K562 (cell line): ENCODE measurements around the gene HPD. TPM values are rescaled to one million over a fixed set of nuclear protein-coding genes. Genes with fewer than 3 reads are reported as not detected.

Experiments used
- BDP1 ChIP-seq: IDR thresholded peaks from 3 replicates; pipeline ENCODE4 v1.6.1; 2011; ENCODE audit not compliant: insufficient read length, insufficient read depth
- CBX5 ChIP-seq: IDR thresholded peaks from 2 replicates; pipeline ENCODE4 v1.6.1; 2014; ENCODE audit warnings: low read depth, borderline replicate concordance
- CCAR2 ChIP-seq: fragments of 200-400 bp; formaldehyde crosslinking; IDR thresholded peaks from 2 replicates; pipeline ENCODE4 v1.6.1; 2017; ENCODE audit warnings: mild to moderate bottlenecking, low read depth, low read length
- CHCHD3 ChIP-seq: fragments of 250-450 bp; sonication (Bioruptor Pico); IDR thresholded peaks from 2 replicates; pipeline ENCODE4 v2.1.2; 2022; ENCODE audit warnings: mild to moderate bottlenecking
- E2F5 ChIP-seq: sonication (generic); formaldehyde crosslinking; IDR thresholded peaks from 2 replicates; pipeline ENCODE4 v1.8.0; 2022; ENCODE audit warnings: mild to moderate bottlenecking, missing genetic modification reagents
- ELF1 ChIP-seq: fragments of 200-800 bp; sonication (Bioruptor generic); IDR thresholded peaks from 2 replicates; pipeline ENCODE4 v1.6.1; 2016; ENCODE audit warnings: missing genetic modification characterization, missing compliant biosample characterization
- MAX ChIP-seq: sonication (generic); formaldehyde crosslinking; IDR thresholded peaks from 2 replicates; pipeline ENCODE4 v1.9.0; 2022; ENCODE audit warnings: mild to moderate bottlenecking, missing genetic modification reagents
- MBD1 ChIP-seq: fragments of 250-450 bp; sonication (Bioruptor Pico); IDR thresholded peaks from 2 replicates; pipeline ENCODE4 v1.8.0; 2022; ENCODE audit warnings: inconsistent platforms
- POLR2A ChIP-seq: fragments of 450-650 bp; conservative IDR thresholded peaks from 2 replicates; pipeline ENCODE4 v1.6.1; 2016
- PURB ChIP-seq: sonication (generic); formaldehyde crosslinking; IDR thresholded peaks from 2 replicates; pipeline ENCODE4 v1.9.0; 2021; ENCODE audit warnings: low read depth, mild to moderate bottlenecking, missing genetic modification reagents
- SAP30 ChIP-seq: fragments of 200-600 bp; sonication (generic); IDR thresholded peaks from 2 replicates; pipeline ENCODE4 v1.6.1; 2012; ENCODE audit warnings: borderline replicate concordance, low read depth, mild to moderate bottlenecking, moderate library complexity, low read length, control low read depth, inconsistent platforms; ENCODE audit not compliant: insufficient read depth, poor library complexity, severe bottlenecking
- SIX5 ChIP-seq, 2 experiments: IDR thresholded peaks; 2 replicates each; pipeline ENCODE4 v1.6.1; 2011; ENCODE audit warnings: low read length in 2 of 2, borderline replicate concordance in 1 of 2, low read depth in 1 of 2, mild to moderate bottlenecking in 1 of 2, moderate library complexity in 1 of 2; ENCODE audit not compliant: insufficient read depth in 1 of 2
- SNIP1 ChIP-seq: fragments of 450-650 bp; IDR thresholded peaks from 2 replicates; pipeline ENCODE4 v1.7.1; 2017; ENCODE audit warnings: low read depth, mild to moderate bottlenecking
- TCF7L2 ChIP-seq: fragments of 150-350 bp; IDR thresholded peaks from 2 replicates; pipeline ENCODE4 v1.6.1; 2016; ENCODE audit warnings: low read depth, mild to moderate bottlenecking, low read length, moderate library complexity
- ZBTB8A ChIP-seq: fragments of 450-650 bp; IDR thresholded peaks from 2 replicates; pipeline ENCODE4 v1.6.1; 2018; ENCODE audit warnings: mild to moderate bottlenecking, moderate library complexity; ENCODE audit not compliant: partially characterized antibody
- ZKSCAN8 ChIP-seq: fragments of 200-800 bp; sonication (Bioruptor generic); IDR thresholded peaks from 2 replicates; pipeline ENCODE4 v1.6.1; 2016; ENCODE audit warnings: missing genetic modification characterization, missing compliant biosample characterization
- ZNF592 ChIP-seq: fragments of 450-650 bp; IDR thresholded peaks from 2 replicates; pipeline ENCODE4 v1.6.1; 2017; ENCODE audit warnings: antibody characterized with exemption, mild to moderate bottlenecking
- ZNF639 ChIP-seq, 2 experiments: fragments of 200-800 bp in 1 of 2; sonication (Bioruptor generic) in 1 of 2; sonication (generic) in 1 of 2; formaldehyde crosslinking in 1 of 2; IDR thresholded peaks in 1 of 2; conservative IDR thresholded peaks in 1 of 2; 2 replicates each; pipeline versions ENCODE4 v1.5.0 to v1.6.1; 2016 to 2020; ENCODE audit warnings: missing compliant biosample characterization in 1 of 2, missing genetic modification characterization in 1 of 2, missing genetic modification reagents in 1 of 2
- ZSCAN29 ChIP-seq: fragments of 450-650 bp; IDR thresholded peaks from 2 replicates; pipeline ENCODE4 v1.6.1; 2017
- polyA plus RNA-seq, 8 experiments: library from polyadenylated mRNA; depleted of rRNA in 4 of 8; stranded (reverse) in 5 of 8; unstranded in 3 of 8; fragments of >200 nt; fragmentation: Nextera tagmentation in 2 of 8; fragmentation: Illumina TruSeq in 1 of 8; extraction: Ambion mirVana in 2 of 8; extraction: Trizol in 1 of 8; gene quantifications; 2 replicates each; pipeline versions ENCODE4 v1.2.1 to v1.2.3, GENCODE V29; 2011 to 2014; ENCODE audit warnings: inconsistent platforms in 1 of 8, missing spikeins in 1 of 8
- total RNA-seq, 7 experiments: library from RNA; depleted of rRNA in 6 of 7; stranded (reverse); fragments of >200 nt in 6 of 7; fragmentation: Illumina TruSeq in 2 of 7; extraction: Trizol in 2 of 7; gene quantifications; 2 replicates each; pipeline versions ENCODE4 v1.2.1 to v1.2.3, GENCODE V29; 2011 to 2021; ENCODE audit warnings: low replicate concordance in 1 of 7

Gene HPD
- total and polyA plus RNA-seq, 9 of the 15 experiments (the other 6 are each of a cell fraction or from before 2014, with no cell fraction given) = 0.06 to 0.29 (median 0.07) TPM; not detected in 4

GRCh38 chr12:121811434-121812319 lies 47.0 kb downstream of the HPD start (continued):
- TF ChIP-seq ZNF592 = no peak
- TF ChIP-seq MAX (CRISPR knock-in tag) = peak; percentile 9; the same call in 1 of the 2 replicates
- TF ChIP-seq CBX5 = no peak
- no peak for TF ChIP-seq SIX5 (IDR thresholded peaks at IDR 0.05; ENCODE audit: borderline replicate concordance in 1 of 2, insufficient read depth in 1 of 2, low read depth in 1 of 2, low read length in 2 of 2)
- TF ChIP-seq ZSCAN29 = no peak
- no peak for TF ChIP-seq ZNF639 (CRISPR knock-in tag; conservative IDR thresholded peaks at IDR 0.05 in 1 of 2, IDR thresholded peaks at IDR 0.05 in 1 of 2)
- TF ChIP-seq ZBTB8A = no peak
- TF ChIP-seq POLR2A = no peak
- TF ChIP-seq SNIP1 = no peak
- no peak for TF ChIP-seq ZKSCAN8 (CRISPR knock-in tag)
- TF ChIP-seq ELF1 (tag) = no peak
- TF ChIP-seq PURB = no peak
- no peak for TF ChIP-seq E2F5 (CRISPR knock-in tag)
- TF ChIP-seq BDP1 = no peak
- TF ChIP-seq CHCHD3 (CRISPR knock-in tag) = no peak
- peak; percentile 15 for TF ChIP-seq SAP30
- no peak for TF ChIP-seq CCAR2
- TF ChIP-seq TCF7L2 = no peak
- no peak for TF ChIP-seq MBD1 (CRISPR knock-in tag)
